Skeletal muscle cell (primary cell): ENCODE results near the gene DDAH1.

Source experiments
- DNase-seq: peaks from one replicate; pipeline ENCODE4 v3.0.0-alpha.2; 2010; ENCODE audit warnings: low read depth
- H3K4me3 ChIP-seq: 2 replicates; pipeline ENCODE4 v1.5.1; 2011; ENCODE audit warnings: low read depth, mild to moderate bottlenecking, control low read depth, low read length, moderate library complexity

DDAH1 gene

GRCh38 chr1:85406887-85407533, 57.9 kb downstream of the DDAH1 start:
- no peak overlapping the region for H3K4me3 ChIP-seq
- peak; percentile 76 for DNase-seq

DNA sequence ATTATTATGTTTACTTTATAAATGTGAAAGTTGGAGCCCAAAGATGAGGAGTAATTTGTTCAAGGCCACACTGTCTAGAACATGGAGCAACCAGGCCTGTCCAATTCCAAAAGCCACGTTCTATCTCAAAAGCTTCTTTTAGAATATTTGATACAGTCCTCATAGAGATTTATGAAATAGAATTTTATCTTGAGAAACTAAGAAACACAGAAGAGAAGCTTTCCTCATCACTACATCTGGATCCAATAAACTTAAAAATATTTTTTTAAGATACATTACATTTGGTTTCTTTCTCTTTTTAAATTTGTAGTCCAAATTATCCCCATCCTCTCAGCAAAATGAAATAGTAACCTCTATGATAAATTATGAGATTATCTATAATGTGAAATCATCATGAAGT, 58.9 kb downstream of the DDAH1 start:
- no peak overlapping the region for H3K4me3 ChIP-seq
- no peak for DNase-seq

DNA sequence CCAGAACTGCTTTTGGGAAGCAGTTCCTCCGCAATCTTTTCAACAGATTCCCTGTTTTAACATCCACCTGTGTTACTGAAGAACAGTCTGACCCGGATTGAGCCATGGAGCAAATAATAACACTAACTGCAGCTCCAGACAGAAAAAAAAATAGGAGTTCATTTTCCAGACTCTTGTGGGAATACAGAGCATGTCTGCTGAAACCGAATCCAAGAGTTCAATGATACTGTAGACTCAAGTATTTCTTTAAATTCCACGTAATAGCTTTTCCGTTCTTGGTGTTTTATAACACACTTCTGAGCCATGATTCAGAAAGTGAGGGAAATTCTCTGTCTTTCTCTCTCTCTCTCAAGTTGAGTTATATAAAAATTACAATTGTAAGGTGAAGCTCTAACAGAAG, 60.6 kb downstream of the DDAH1 start:
- H3K4me3 ChIP-seq = no peak overlapping the region
- DNase-seq = peak; percentile 36

DNA sequence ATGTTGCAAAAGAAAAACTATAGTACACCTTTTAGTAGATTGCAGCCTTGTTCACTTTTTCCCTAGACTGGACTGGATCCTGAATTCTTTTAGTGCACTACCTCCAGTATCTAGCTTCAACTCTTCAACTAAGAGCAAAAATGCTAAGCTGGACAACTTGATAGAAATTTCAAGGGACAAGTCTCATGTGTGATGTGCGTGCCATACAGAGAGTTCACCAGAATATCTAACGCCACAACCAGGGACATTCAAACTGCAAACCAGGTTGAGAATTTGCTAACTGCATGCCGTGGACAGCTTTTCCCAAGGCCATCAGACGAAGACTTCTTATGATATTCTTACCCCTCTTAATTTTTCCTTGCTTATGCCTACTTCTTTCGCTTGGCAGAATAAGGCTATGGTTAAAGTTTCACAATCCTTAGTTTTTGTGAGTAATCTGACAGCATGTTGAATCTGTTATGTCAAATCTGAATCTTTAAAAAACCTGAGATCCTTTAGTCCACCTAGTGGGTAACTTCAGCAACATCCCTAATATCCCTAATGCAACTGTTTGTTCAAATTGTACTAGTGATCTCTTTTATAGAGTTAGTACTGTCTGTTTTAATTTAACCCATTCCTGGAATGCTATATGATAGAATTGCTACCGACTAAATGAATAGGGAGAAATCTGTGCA, 66.4 kb downstream of the DDAH1 start:
- H3K4me3 ChIP-seq = no peak overlapping the region
- peak; percentile 49 for DNase-seq

- DNase-seq = no peak
- H3K4me3 ChIP-seq = no peak overlapping the region
Observed at GRCh38 chr1:85397490-85398032, 67.4 kb downstream of the DDAH1 start.

- H3K4me3 ChIP-seq = no peak overlapping the region
- DNase-seq = no peak
Observed at GRCh38 chr1:85396194-85396593, 68.8 kb downstream of the DDAH1 start.

GRCh38 chr1:85394130-85394529, 70.8 kb downstream of the DDAH1 start:
- DNase-seq = no peak
- no peak overlapping the region for H3K4me3 ChIP-seq

DNA sequence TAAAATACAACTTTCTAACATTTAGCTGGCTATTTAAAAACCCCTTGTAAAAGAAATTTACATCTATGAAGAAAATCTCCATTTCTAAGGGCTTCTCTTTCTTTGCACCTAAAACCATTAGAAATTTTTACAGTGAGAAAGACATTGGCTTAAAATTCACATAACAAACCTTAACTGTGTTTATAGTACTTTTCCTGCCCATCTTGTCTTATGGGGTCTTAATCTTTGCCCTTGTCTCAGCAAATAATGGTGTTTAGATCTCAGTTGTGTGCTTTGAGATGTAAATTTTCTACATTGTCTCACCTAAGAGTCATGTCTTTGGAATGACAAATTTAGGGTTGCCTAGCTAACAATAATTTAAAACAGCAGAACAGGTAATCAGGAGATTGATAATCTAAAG, 71.5 kb downstream of the DDAH1 start:
- no peak overlapping the region for H3K4me3 ChIP-seq
- DNase-seq = no peak

DNA sequence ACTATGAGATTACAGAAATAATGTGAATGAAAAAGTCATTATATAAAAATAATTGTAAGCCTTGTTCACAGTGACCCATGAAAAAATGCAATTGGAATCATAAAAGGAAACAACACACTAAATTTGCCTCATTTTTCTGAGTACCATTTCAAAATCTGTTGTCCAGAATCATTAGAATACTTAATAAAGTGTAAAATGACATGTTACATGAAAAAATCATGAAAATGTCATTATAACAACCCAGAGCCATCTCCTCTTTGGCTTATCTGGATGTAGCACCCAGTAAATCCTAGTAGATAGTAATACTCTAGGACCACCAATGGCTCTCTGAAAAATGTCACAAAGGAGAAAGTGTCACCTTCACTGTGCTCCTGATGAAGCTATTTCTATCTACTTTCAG, 76.5 kb downstream of the DDAH1 start:
- no peak overlapping the region for H3K4me3 ChIP-seq
- no peak for DNase-seq

- no peak for DNase-seq
- no peak overlapping the region for H3K4me3 ChIP-seq
Observed at GRCh38 chr1:85387781-85388180, 77.2 kb downstream of the DDAH1 start.

GRCh38 chr1:85386068-85386722, 78.8 kb downstream of the DDAH1 start:
- DNase-seq = no peak
- H3K4me3 ChIP-seq = no peak overlapping the region

- H3K4me3 ChIP-seq = no peak overlapping the region
- DNase-seq = no peak
Observed at GRCh38 chr1:85379203-85380136, 85.5 kb downstream of the DDAH1 start.

GRCh38 chr1:85378534-85378933, 86.4 kb downstream of the DDAH1 start:
- no peak for DNase-seq
- no peak overlapping the region for H3K4me3 ChIP-seq

DNA sequence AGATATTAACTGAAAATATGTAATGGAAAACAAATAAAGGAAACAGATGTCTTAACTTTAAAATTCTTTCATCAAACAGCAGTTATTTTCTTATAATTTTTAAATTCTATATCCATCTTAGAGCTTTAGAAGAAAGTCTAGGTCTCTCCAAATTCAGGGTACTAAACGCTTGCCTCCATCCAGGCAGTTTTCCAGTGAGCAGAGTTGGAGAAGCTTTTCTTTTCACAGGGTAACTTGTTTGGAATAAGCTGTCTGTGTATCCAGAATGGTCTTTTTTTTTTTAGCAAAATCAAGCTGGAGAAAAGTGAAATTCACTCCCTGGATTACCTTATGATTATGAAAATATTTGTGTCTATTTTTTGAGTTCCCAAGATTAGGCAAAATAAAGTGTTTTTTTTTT, 88.6 kb downstream of the DDAH1 start:
- no peak for DNase-seq
- H3K4me3 ChIP-seq = no peak overlapping the region

DNA sequence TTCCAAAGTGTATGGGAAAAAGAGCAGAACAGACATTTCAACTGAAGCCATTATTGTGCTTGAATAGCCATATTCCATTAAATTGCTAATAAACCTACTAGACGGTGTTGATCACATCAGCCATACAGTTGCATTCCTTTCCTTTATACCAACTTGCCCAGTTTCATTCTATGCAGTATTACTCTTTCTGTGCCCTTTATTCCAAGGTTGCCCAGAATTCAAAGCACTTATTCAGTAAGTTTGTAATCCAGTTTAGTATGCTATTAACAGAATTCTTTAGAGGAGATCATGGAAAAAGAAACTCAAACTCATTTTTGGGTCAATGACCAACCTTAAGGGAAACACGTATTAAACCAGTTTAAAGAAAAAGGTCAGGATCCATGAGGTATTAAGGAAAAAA, 89.5 kb downstream of the DDAH1 start:
- DNase-seq = no peak
- H3K4me3 ChIP-seq = no peak overlapping the region

GRCh38 chr1:85374160-85374559, 90.8 kb downstream of the DDAH1 start:
- no peak overlapping the region for H3K4me3 ChIP-seq
- DNase-seq = peak; percentile 60

GRCh38 chr1:85373378-85373708, 91.6 kb downstream of the DDAH1 start:
- H3K4me3 ChIP-seq = no peak overlapping the region
- DNase-seq = no peak

GRCh38 chr1:85372683-85373377, 92.1 kb downstream of the DDAH1 start:
- no peak overlapping the region for H3K4me3 ChIP-seq
- DNase-seq = peak; percentile 36

GRCh38 chr1:85371021-85371420, 93.9 kb downstream of the DDAH1 start:
- H3K4me3 ChIP-seq = no peak overlapping the region
- no peak for DNase-seq
